A549 (cell line): ENCODE measurements around the gene TMED7. TPM values are rescaled to one million over a fixed set of nuclear protein-coding genes. Genes with fewer than 3 reads are reported as not detected.

Experiments used
- ATAC-seq, 2 experiments: fragments of 200-7000 bp in 1 of 2; fragments of >200 bp in 1 of 2; cut with Nextera tagmentation in 1 of 2; cut with Tn5 transposase in 1 of 2; 3 replicates each; pipeline versions ENCODE4 v1.8.0 to v1.9.1; 2018 to 2020; ENCODE audit warnings: mild to moderate bottlenecking in 1 of 2, moderate library complexity in 1 of 2
- CTCF ChIA-PET: fragments of 300-600 bp; sonication (Branson Sonifier 250); formaldehyde crosslinking; extraction: SDS; loops from one replicate; lab custom pipeline; 2021; ENCODE audit warnings: antibody characterized with exemption, inconsistent platforms; lab: Yijun Ruan, JAX
- POLR2A ChIA-PET: fragments of 350-600 bp; formaldehyde crosslinking; extraction: SDS; loops from one replicate; lab custom pipeline; 2021; ENCODE audit warnings: antibody characterized with exemption, inconsistent platforms; lab: Yijun Ruan, JAX
- DNase-seq, 2 experiments: peaks; one replicate each; pipeline versions ENCODE4 v3.0.0 to v3.0.0-alpha.2; 2011 to 2016; ENCODE audit warnings: low read depth in 1 of 2, low spot score in 1 of 2
- FAIRE-seq: peaks from 2 replicates; lab custom pipeline; 2011; peaks lifted over from hg19 to GRCh38; lab: Jason Lieb, UNC
- H3K27ac ChIP-seq, 2 experiments: fragments of >200 bp; sonication (Bioruptor Twin); formaldehyde crosslinking; 3 replicates each; pipeline ENCODE4 v1.5.1; 2016 to 2017
- H3K4me1 ChIP-seq: fragments of >200 bp; sonication (Bioruptor Twin); formaldehyde crosslinking; 3 replicates; pipeline ENCODE4 v1.6.1; 2016
- H3K4me2 ChIP-seq: fragments of >200 bp; sonication (Bioruptor Twin); formaldehyde crosslinking; 3 replicates; pipeline ENCODE4 v1.6.1; 2016
- H3K4me3 ChIP-seq: fragments of >200 bp; sonication (Bioruptor Twin); formaldehyde crosslinking; 3 replicates; pipeline ENCODE4 v1.5.1; 2016
- H3K9me3 ChIP-seq: fragments of >200 bp; sonication (Bioruptor Twin); formaldehyde crosslinking; 3 replicates; pipeline ENCODE4 v1.6.1; 2016
- BCL3 ChIP-seq: fragments of >200 bp; sonication (Bioruptor Twin); formaldehyde crosslinking; IDR thresholded peaks from 3 replicates; pipeline ENCODE4 v1.6.1; 2016
- CBX8 ChIP-seq: fragments of 200-600 bp; sonication (generic); IDR thresholded peaks from 2 replicates; pipeline ENCODE4 v1.6.1; 2016
- CEBPB ChIP-seq, 2 experiments: fragments of >200 bp in 1 of 2; sonication (Bioruptor Twin) in 1 of 2; formaldehyde crosslinking in 1 of 2; IDR thresholded peaks; 2 replicates each; pipeline ENCODE4 v1.6.1; 2012 to 2016
- CHD4 ChIP-seq: fragments of 200-600 bp; sonication (generic); IDR thresholded peaks from 2 replicates; pipeline ENCODE4 v1.6.1; 2016; ENCODE audit warnings: antibody characterized with exemption, mild to moderate bottlenecking, borderline replicate concordance
- CTCF ChIP-seq: fragments of >200 bp; sonication (Bioruptor Twin); formaldehyde crosslinking; IDR thresholded peaks from 3 replicates; pipeline ENCODE4 v1.5.1; 2016
- E2F6 ChIP-seq: IDR thresholded peaks from 2 replicates; pipeline ENCODE4 v1.6.1; 2012; ENCODE audit warnings: low read depth, borderline replicate concordance
- EHF ChIP-seq: fragments of 250-450 bp; sonication (Bioruptor Pico); IDR thresholded peaks from 2 replicates; pipeline ENCODE4 v1.5.0; 2020; ENCODE audit warnings: mild to moderate bottlenecking
- HES2 ChIP-seq: fragments of >200 bp; sonication (Bioruptor Twin); formaldehyde crosslinking; IDR thresholded peaks from 2 replicates; pipeline ENCODE4 v1.6.1; 2016
- HEYL ChIP-seq: fragments of 250-450 bp; sonication (Bioruptor Pico); IDR thresholded peaks from 2 replicates; pipeline ENCODE4 v1.8.0; 2021; ENCODE audit warnings: mild to moderate bottlenecking, moderate library complexity
- HMGXB4 ChIP-seq: fragments of 250-450 bp; sonication (Bioruptor Pico); IDR thresholded peaks from 2 replicates; pipeline ENCODE4 v1.5.0; 2021; ENCODE audit warnings: mild to moderate bottlenecking, moderate library complexity, borderline replicate concordance
- HOXA7 ChIP-seq: fragments of 250-450 bp; sonication (Bioruptor Pico); IDR thresholded peaks from 2 replicates; pipeline ENCODE4 v1.5.0; 2020; ENCODE audit warnings: mild to moderate bottlenecking, moderate library complexity
- HOXB13 ChIP-seq: fragments of 250-450 bp; sonication (Bioruptor Pico); IDR thresholded peaks from 2 replicates; pipeline ENCODE4 v1.5.0; 2020; ENCODE audit warnings: low read depth, mild to moderate bottlenecking, moderate library complexity
- JUN ChIP-seq, 2 experiments: fragments of >200 bp; sonication (Bioruptor Twin); formaldehyde crosslinking; IDR thresholded peaks; 2 replicates in 1 of 2; 3 replicates in 1 of 2; pipeline ENCODE4 v1.6.1; 2016 to 2017
- MAFK ChIP-seq: fragments of 450-650 bp; IDR thresholded peaks from 2 replicates; pipeline ENCODE4 v1.6.1; 2014; ENCODE audit not compliant: partially characterized antibody
- MYC ChIP-seq: IDR thresholded peaks from 2 replicates; pipeline ENCODE4 v1.6.1; 2012; ENCODE audit warnings: mild to moderate bottlenecking, inconsistent platforms, low read length, improper control_type of control experiment, borderline replicate concordance
- PHF8 ChIP-seq: fragments of 200-600 bp; sonication (generic); IDR thresholded peaks from 2 replicates; pipeline ENCODE4 v1.6.1; 2016; ENCODE audit warnings: low read depth, mild to moderate bottlenecking, antibody characterized with exemption, moderate library complexity, borderline replicate concordance
- POLR2AphosphoS2 ChIP-seq: conservative IDR thresholded peaks from 2 replicates; pipeline ENCODE4 v1.6.1; 2012; ENCODE audit warnings: low read length, improper control_type of control experiment, inconsistent platforms
- RAD21 ChIP-seq, 2 experiments: fragments of >200 bp in 1 of 2; sonication (Bioruptor Twin) in 1 of 2; formaldehyde crosslinking in 1 of 2; IDR thresholded peaks in 1 of 2; conservative IDR thresholded peaks in 1 of 2; 2 replicates in 1 of 2; 3 replicates in 1 of 2; pipeline ENCODE4 v1.6.1; 2012 to 2018; ENCODE audit warnings: inconsistent platforms in 1 of 2
- SMC3 ChIP-seq: fragments of >200 bp; sonication (Bioruptor Twin); formaldehyde crosslinking; IDR thresholded peaks from 3 replicates; pipeline ENCODE4 v1.6.1; 2018; ENCODE audit warnings: inconsistent platforms
- ZC3H11A ChIP-seq: fragments of 450-650 bp; IDR thresholded peaks from 2 replicates; pipeline ENCODE4 v1.6.1; 2014; ENCODE audit warnings: antibody characterized with exemption, mild to moderate bottlenecking
- ZFP36 ChIP-seq: fragments of 450-650 bp; IDR thresholded peaks from 2 replicates; pipeline ENCODE4 v1.6.1; 2014; ENCODE audit warnings: borderline replicate concordance; ENCODE audit not compliant: partially characterized antibody
- WGBS: methylation state at CpG from one replicate; pipeline ENCODE4 v1.1.6; 2017; ENCODE audit errors: missing lambda C conversion rate; 5-methylcytosine and 5-hydroxymethylcytosine counted together
- polyA plus RNA-seq, 4 experiments: library from polyadenylated mRNA; depleted of rRNA in 3 of 4; stranded (reverse); fragments of >200 nt; fragmentation: RNase III in 1 of 4; extraction: RNeasy Plus Mini Kit Qiagen cat#74134 plus additional on column Dnase treatment in 1 of 4; gene quantifications; 2 replicates in 3 of 4; 3 replicates in 1 of 4; pipeline ENCODE4 v1.2.3, GENCODE V29; 2011 to 2017

The TMED7 gene
- polyA plus RNA-seq, 2 of the 4 experiments (the other 2 are of a cell fraction), result 60.6 to 99.1 TPM

GRCh38 chr5:115588640-115589039, 37.2 kb downstream of the TMED7 start:
- no peak for TF ChIP-seq JUN (IDR thresholded peaks at IDR 0.05)
- no peak for TF ChIP-seq HMGXB4 (CRISPR knock-in tag)
- TF ChIP-seq HOXB13, result no peak
- no peak for TF ChIP-seq CBX8
- TF ChIP-seq EHF, result no peak
- no peak for TF ChIP-seq CHD4
- TF ChIP-seq POLR2AphosphoS2, result no peak
- no peak for TF ChIP-seq HEYL (CRISPR knock-in tag)
- TF ChIP-seq ZC3H11A, result no peak
- no peak for TF ChIP-seq BCL3
- TF ChIP-seq CEBPB (IDR thresholded peaks at IDR 0.05), result no peak
- TF ChIP-seq MYC, result no peak
- TF ChIP-seq HOXA7 (CRISPR knock-in tag), result no peak
- no peak for TF ChIP-seq PHF8
- no peak for TF ChIP-seq RAD21 (conservative IDR thresholded peaks at IDR 0.05 in 1 of 2, IDR thresholded peaks at IDR 0.05 in 1 of 2)
- no peak for TF ChIP-seq E2F6
- no peak for TF ChIP-seq HES2
- no peak for TF ChIP-seq MAFK
- TF ChIP-seq ZFP36, result no peak
- FAIRE-seq, result no peak
- ChIA-PET POLR2A (no interaction called here), CTCF (interaction anchor here (1.0 to 5.6 kb wide), 7 partner anchors 13 to 280 kb away, joined by 3 to 59 read pairs (median 5); no protein-coding TSS in a partner anchor)
- H3K4me1 ChIP-seq, result no peaks in the 10 kb centered on the region
- 33% methylated on average over 4 of the region's 4 CpGs for WGBS
- ATAC-seq, result no peak
- DNase-seq, result no peak
- no peak overlapping the region for H3K4me3 ChIP-seq
- no peak overlapping the region for H3K4me2 ChIP-seq
- H3K9me3 ChIP-seq, result no peaks in the 10 kb centered on the region
- H3K27ac ChIP-seq, result no peak overlapping the region

GRCh38 chr5:115586525-115587146, 39.2 kb downstream of the TMED7 start:
- DNase-seq (peak; percentile 14 to 18), ATAC-seq (peak in 1 of 2 experiments; percentile 57; a peak in 2 of 6 replicates), FAIRE-seq (no peak)
- Histone ChIP-seq H3K27ac (no peak overlapping the region), H3K4me2 (no peak overlapping the region), H3K4me1 (no peaks in the 10 kb centered on the region), H3K9me3 (no peaks in the 10 kb centered on the region), H3K4me3 (no peak overlapping the region)
- WGBS, result 37% methylated on average over 6 of the region's 6 CpGs
- ChIA-PET CTCF (interaction anchor here (0.6 to 5.6 kb wide), 8 partner anchors 11 to 278 kb away, joined by 3 to 59 read pairs (median 7); no protein-coding TSS in a partner anchor), POLR2A (interaction anchor here (1.2 kb wide), 1 partner anchor 42 kb away, joined by 3 read pairs; the partner anchor contains the start of gene FEM1C)
- peak; percentile 85 for TF ChIP-seq CTCF
- peak; percentile 86 for TF ChIP-seq SMC3
- peak; percentile 71 to 85 for TF ChIP-seq RAD21 (conservative IDR thresholded peaks at IDR 0.05 in 1 of 2, IDR thresholded peaks at IDR 0.05 in 1 of 2)
- no peak for TF ChIP-seq E2F6
